HepG2 (cell line): ENCODE data around the gene CDO1. TPM values are rescaled to one million over a fixed set of nuclear protein-coding genes. Genes with fewer than 3 reads are reported as not detected.

Experiments used
- ATM ChIP-seq: fragments of 450-650 bp; IDR thresholded peaks from 2 replicates; pipeline ENCODE4 v1.7.1; 2017; ENCODE audit warnings: mild to moderate bottlenecking, borderline replicate concordance
- BHLHE40 ChIP-seq: IDR thresholded peaks from 2 replicates; pipeline ENCODE4 v1.6.1; 2011; ENCODE audit warnings: low read length, improper control_type of control experiment
- CBX2 ChIP-seq, 2 experiments: fragments of 200-600 bp in 1 of 2; sonication (generic); formaldehyde crosslinking in 1 of 2; IDR thresholded peaks; 2 replicates each; pipeline versions ENCODE4 v1.7.0 to v1.8.1; 2018 to 2022; ENCODE audit warnings: low read depth in 2 of 2, low read length in 1 of 2, mild to moderate bottlenecking in 1 of 2, missing genetic modification reagents in 1 of 2
- CREB1 ChIP-seq, 2 experiments: fragments of 450-650 bp in 1 of 2; IDR thresholded peaks; 2 replicates each; pipeline ENCODE4 v1.6.1; 2016 to 2017; ENCODE audit warnings: control low read depth in 1 of 2, mild to moderate bottlenecking in 1 of 2, missing compliant biosample characterization in 1 of 2, missing genetic modification characterization in 1 of 2
- CREM ChIP-seq, 2 experiments: sonication (generic) in 1 of 2; formaldehyde crosslinking in 1 of 2; IDR thresholded peaks; 2 replicates each; pipeline versions ENCODE4 v1.4.0 to v1.6.1; 2016 to 2020; ENCODE audit warnings: antibody characterized with exemption in 1 of 2, mild to moderate bottlenecking in 1 of 2, missing genetic modification reagents in 1 of 2
- FOXK2 ChIP-seq: fragments of 450-650 bp; IDR thresholded peaks from 2 replicates; pipeline ENCODE4 v1.6.1; 2016
- HOXA3 ChIP-seq: sonication (generic); formaldehyde crosslinking; IDR thresholded peaks from 2 replicates; pipeline ENCODE4 v1.5.0; 2020; ENCODE audit warnings: missing genetic modification reagents
- MAX ChIP-seq: IDR thresholded peaks from 2 replicates; pipeline ENCODE4 v1.6.1; 2012; ENCODE audit warnings: inconsistent platforms
- MAZ ChIP-seq, 2 experiments: sonication (generic) in 1 of 2; formaldehyde crosslinking in 1 of 2; IDR thresholded peaks; 2 replicates each; pipeline versions ENCODE4 v1.5.0 to v1.6.1; 2012 to 2020; ENCODE audit warnings: low read depth in 2 of 2, mild to moderate bottlenecking in 2 of 2, borderline replicate concordance in 1 of 2, improper control_type of control experiment in 1 of 2, low read length in 1 of 2, missing genetic modification reagents in 1 of 2, moderate library complexity in 1 of 2
- MBNL3 ChIP-seq: fragments of 250-450 bp; sonication (Bioruptor Pico); conservative IDR thresholded peaks from 2 replicates; pipeline ENCODE4 v1.8.0; 2022; ENCODE audit warnings: mild to moderate bottlenecking, inconsistent platforms
- NFIB ChIP-seq: sonication (generic); formaldehyde crosslinking; IDR thresholded peaks from 2 replicates; pipeline ENCODE4 v1.9.0; 2021; ENCODE audit warnings: missing genetic modification reagents, mild to moderate bottlenecking, borderline replicate concordance
- NR2F6 ChIP-seq, 2 experiments: IDR thresholded peaks; 2 replicates each; pipeline ENCODE4 v1.6.1; 2016; ENCODE audit warnings: antibody characterized with exemption in 1 of 2, mild to moderate bottlenecking in 1 of 2
- RBFOX2 ChIP-seq: fragments of 200-400 bp; formaldehyde crosslinking; IDR thresholded peaks from 2 replicates; pipeline ENCODE4 v1.6.1; 2017; ENCODE audit warnings: low read depth, mild to moderate bottlenecking, low read length
- SRSF1 ChIP-seq: fragments of 200-400 bp; formaldehyde crosslinking; optimal IDR thresholded peaks from 2 replicates; pipeline ENCODE3; 2017; ENCODE audit warnings: mild to moderate bottlenecking, low read depth, low read length, moderate library complexity
- U2AF1 ChIP-seq: fragments of 200-400 bp; formaldehyde crosslinking; optimal IDR thresholded peaks from 2 replicates; pipeline ENCODE3; 2017; ENCODE audit warnings: mild to moderate bottlenecking, low read depth, low read length
- ZC3H4 ChIP-seq: sonication (generic); formaldehyde crosslinking; IDR thresholded peaks from 2 replicates; pipeline ENCODE4 v1.4.0; 2020; ENCODE audit warnings: missing genetic modification reagents, borderline replicate concordance
- ZFAT ChIP-seq: sonication (generic); formaldehyde crosslinking; conservative IDR thresholded peaks from 2 replicates; pipeline ENCODE4 v1.8.1; 2023; ENCODE audit warnings: missing genetic modification reagents, inconsistent platforms
- ZNF605 ChIP-seq: sonication (generic); formaldehyde crosslinking; IDR thresholded peaks from 2 replicates; pipeline ENCODE4 v1.8.0; 2022; ENCODE audit warnings: mild to moderate bottlenecking, missing genetic modification reagents
- ZNF839 ChIP-seq: sonication (generic); formaldehyde crosslinking; IDR thresholded peaks from 2 replicates; pipeline ENCODE4 v1.4.0; 2020; ENCODE audit warnings: missing genetic modification reagents, mild to moderate bottlenecking, borderline replicate concordance
- ZSCAN29 ChIP-seq: sonication (generic); formaldehyde crosslinking; conservative IDR thresholded peaks from 2 replicates; pipeline ENCODE4 v1.4.0; 2020; ENCODE audit warnings: mild to moderate bottlenecking, missing genetic modification reagents
- polyA plus RNA-seq, 8 experiments: library from polyadenylated mRNA; depleted of rRNA in 3 of 8; stranded (reverse) in 7 of 8; unstranded in 1 of 8; fragments of >200 nt; fragmentation: Illumina TruSeq in 4 of 8; extraction: Trizol in 4 of 8; gene quantifications; 2 replicates each; pipeline versions ENCODE4 v1.2.1 to v1.2.3, GENCODE V29; 2011 to 2016; ENCODE audit warnings: low read depth in 4 of 8, missing spikeins in 1 of 8, mixed read lengths in 1 of 8; ENCODE audit not compliant: insufficient read depth in 1 of 8
- total RNA-seq, 5 experiments: library from RNA; depleted of rRNA; stranded (reverse); fragments of >200 nt; fragmentation: Illumina TruSeq; extraction: Trizol; gene quantifications; 2 replicates each; pipeline ENCODE4 v1.2.3, GENCODE V29; 2016; ENCODE audit warnings: low read depth in 1 of 5
- TF ChIP-seq, protein P1 (sequence below), 2 experiments: sonication (generic) in 1 of 2; formaldehyde crosslinking in 1 of 2; IDR thresholded peaks; 2 replicates each; pipeline versions ENCODE4 v1.5.1 to v1.6.1; 2011 to 2020; ENCODE audit warnings: borderline replicate concordance in 1 of 2, low read depth in 1 of 2, low read length in 1 of 2, mild to moderate bottlenecking in 1 of 2, missing genetic modification reagents in 1 of 2, moderate library complexity in 1 of 2
- TF ChIP-seq, protein P2 (sequence below): sonication (generic); formaldehyde crosslinking; IDR thresholded peaks from 2 replicates; pipeline ENCODE4 v1.8.1; 2023; ENCODE audit warnings: mild to moderate bottlenecking, missing genetic modification reagents
- TF ChIP-seq, protein P3 (sequence below): IDR thresholded peaks from 2 replicates; pipeline ENCODE4 v1.6.1; 2016

Gene CDO1
- total and polyA plus RNA-seq, 2 of the 13 experiments (the other 11 are each of a cell fraction or from before 2014, with no cell fraction given) = 3.2 to 4.4 TPM

DNA sequence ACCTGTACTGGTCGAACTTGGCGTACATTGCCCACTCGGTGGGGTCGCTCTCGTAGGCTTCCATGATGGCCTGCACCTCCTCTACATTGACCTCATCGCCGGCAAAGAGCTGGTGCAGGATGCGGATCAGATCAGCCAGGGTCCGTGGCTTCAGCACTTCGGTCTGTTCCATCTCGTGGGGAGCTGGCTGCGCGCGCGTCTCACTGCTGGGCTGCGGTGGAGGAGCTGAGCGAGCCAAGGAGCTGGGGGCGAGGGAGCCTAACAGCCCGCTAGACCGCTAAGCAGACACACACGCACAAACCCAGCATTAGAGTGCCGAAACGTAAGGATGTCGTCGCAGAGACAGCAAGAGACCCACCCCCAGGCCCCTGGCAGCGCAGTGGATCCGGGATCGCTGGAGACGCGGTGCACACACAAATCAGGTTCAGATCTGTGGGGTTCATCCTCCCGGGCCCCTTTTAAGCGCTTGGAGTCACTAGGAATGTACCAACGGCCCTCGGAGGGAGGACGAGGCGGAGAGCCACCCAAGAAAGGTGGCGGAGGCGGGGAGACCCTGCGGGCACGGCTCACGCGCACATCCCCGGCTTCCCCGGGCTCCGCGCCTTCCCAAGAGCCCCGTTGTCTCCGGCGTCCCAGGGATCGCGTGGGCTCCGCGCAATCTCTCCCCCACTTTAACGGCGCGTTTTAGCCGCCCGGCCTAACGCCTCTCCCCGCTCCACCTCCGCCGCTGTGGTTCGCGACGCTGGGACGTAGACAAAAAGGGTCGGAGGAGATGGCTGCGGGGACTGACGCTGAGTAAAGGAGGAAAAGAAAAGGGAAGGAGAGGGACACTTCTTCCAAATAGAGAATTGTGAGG, at the start of gene CDO1 (continued):
- TF ChIP-seq, protein P1, sequence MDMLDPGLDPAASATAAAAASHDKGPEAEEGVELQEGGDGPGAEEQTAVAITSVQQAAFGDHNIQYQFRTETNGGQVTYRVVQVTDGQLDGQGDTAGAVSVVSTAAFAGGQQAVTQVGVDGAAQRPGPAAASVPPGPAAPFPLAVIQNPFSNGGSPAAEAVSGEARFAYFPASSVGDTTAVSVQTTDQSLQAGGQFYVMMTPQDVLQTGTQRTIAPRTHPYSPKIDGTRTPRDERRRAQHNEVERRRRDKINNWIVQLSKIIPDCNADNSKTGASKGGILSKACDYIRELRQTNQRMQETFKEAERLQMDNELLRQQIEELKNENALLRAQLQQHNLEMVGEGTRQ (IDR thresholded peaks at IDR 0.05; ENCODE audit: low read depth, low read length) = no peak
- TF ChIP-seq, protein P1 (CRISPR knock-in tag; IDR thresholded peaks at IDR 0.05; ENCODE audit: borderline replicate concordance) = peak; percentile 38; the same call in 1 of the 2 replicates
- TF ChIP-seq ZNF605 (CRISPR knock-in tag) (no peak), CREM (IDR thresholded peaks at IDR 0.05) (no peak), CREM (CRISPR knock-in tag; IDR thresholded peaks at IDR 0.05) (no peak), MAZ (IDR thresholded peaks at IDR 0.05; ENCODE audit: borderline replicate concordance, low read depth, low read length) (peak; percentile 53; the same call in 1 of the 2 replicates), MAZ (CRISPR knock-in tag; IDR thresholded peaks at IDR 0.05; ENCODE audit: low read depth) (no peak), NR2F6 (IDR thresholded peaks at IDR 0.05) (no peak), NR2F6 (CRISPR knock-in tag; IDR thresholded peaks at IDR 0.05) (no peak), CBX2 (IDR thresholded peaks at IDR 0.05; ENCODE audit: low read depth, low read length) (no peak; the same call in 1 of the 2 replicates), CBX2 (CRISPR knock-in tag; IDR thresholded peaks at IDR 0.05; ENCODE audit: low read depth) (no peak; the same call in 1 of the 2 replicates), U2AF1 (peak; percentile 40), HOXA3 (CRISPR knock-in tag) (no peak), CREB1 (IDR thresholded peaks at IDR 0.05) (no peak), CREB1 (CRISPR knock-in tag; IDR thresholded peaks at IDR 0.05) (no peak), BHLHE40 (peak; percentile 84), FOXK2 (peak; percentile 90), RBFOX2 (peak; percentile 82), MBNL3 (CRISPR knock-in tag) (no peak), ATM (no peak), NFIB (CRISPR knock-in tag) (no peak), ZSCAN29 (CRISPR knock-in tag) (no peak), ZNF839 (no peak), ZC3H4 (no peak), ZFAT (CRISPR knock-in tag) (no peak), MAX (no peak), SRSF1 (no peak)
- TF ChIP-seq, protein P2, sequence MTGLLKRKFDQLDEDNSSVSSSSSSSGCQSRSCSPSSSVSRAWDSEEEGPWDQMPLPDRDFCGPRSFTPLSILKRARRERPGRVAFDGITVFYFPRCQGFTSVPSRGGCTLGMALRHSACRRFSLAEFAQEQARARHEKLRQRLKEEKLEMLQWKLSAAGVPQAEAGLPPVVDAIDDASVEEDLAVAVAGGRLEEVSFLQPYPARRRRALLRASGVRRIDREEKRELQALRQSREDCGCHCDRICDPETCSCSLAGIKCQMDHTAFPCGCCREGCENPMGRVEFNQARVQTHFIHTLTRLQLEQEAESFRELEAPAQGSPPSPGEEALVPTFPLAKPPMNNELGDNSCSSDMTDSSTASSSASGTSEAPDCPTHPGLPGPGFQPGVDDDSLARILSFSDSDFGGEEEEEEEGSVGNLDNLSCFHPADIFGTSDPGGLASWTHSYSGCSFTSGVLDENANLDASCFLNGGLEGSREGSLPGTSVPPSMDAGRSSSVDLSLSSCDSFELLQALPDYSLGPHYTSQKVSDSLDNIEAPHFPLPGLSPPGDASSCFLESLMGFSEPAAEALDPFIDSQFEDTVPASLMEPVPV (CRISPR knock-in tag) = no peak
- TF ChIP-seq, protein P3, sequence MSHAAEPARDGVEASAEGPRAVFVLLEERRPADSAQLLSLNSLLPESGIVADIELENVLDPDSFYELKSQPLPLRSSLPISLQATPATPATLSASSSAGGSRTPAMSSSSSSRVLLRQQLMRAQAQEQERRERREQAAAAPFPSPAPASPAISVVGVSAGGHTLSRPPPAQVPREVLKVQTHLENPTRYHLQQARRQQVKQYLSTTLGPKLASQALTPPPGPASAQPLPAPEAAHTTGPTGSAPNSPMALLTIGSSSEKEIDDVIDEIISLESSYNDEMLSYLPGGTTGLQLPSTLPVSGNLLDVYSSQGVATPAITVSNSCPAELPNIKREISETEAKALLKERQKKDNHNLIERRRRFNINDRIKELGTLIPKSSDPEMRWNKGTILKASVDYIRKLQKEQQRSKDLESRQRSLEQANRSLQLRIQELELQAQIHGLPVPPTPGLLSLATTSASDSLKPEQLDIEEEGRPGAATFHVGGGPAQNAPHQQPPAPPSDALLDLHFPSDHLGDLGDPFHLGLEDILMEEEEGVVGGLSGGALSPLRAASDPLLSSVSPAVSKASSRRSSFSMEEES (CRISPR knock-in tag) = no peak
